ENCODE data around the gene TLN1. TPM values are rescaled to one million over a fixed set of nuclear protein-coding genes. Genes with fewer than 3 reads are reported as not detected.

TLN1 gene
- total and polyA plus RNA-seq, 2 of the 8 experiments (the other 6 are each of a cell fraction or from before 2014, with no cell fraction given), result 28.1 to 90.1 TPM

GRCh38 chr9:35706951-35707350 is 25.0 kb downstream of the TLN1 start:
- no peak overlapping the region for H2BK20ac ChIP-seq (ENCODE audit: low read length)
- H3K18ac ChIP-seq (ENCODE audit: extremely low read depth, low read length), result no peak overlapping the region
- H3K27ac ChIP-seq (ENCODE audit: low read depth, low read length), result no peak overlapping the region
- no peak overlapping the region for H2BK5ac ChIP-seq (ENCODE audit: low read depth, low read length)
- no peak overlapping the region for H3K4me2 ChIP-seq (ENCODE audit: insufficient read depth in 1 of 2, low read depth in 2 of 2, low read length in 2 of 2)
- ChIA-PET CTCF (ENCODE audit: partially characterized antibody) (interaction anchor here (1.0 to 13.1 kb wide), 9 partner anchors 13 to 129 kb away, joined by 3 to 199 read pairs (median 4); partner anchors contain the start of genes ARHGEF39 and TPM2), POLR2A (ENCODE audit: partially characterized antibody) (interaction anchor here (0.7 to 4.1 kb wide), 4 partner anchors 8 to 20 kb away, joined by 3 to 19 read pairs (median 3); no protein-coding TSS in a partner anchor)
- H4K8ac ChIP-seq (ENCODE audit: extremely low read depth, insufficient read depth, low read length), result no peak overlapping the region; the same call in 1 of the 2 replicates
- no peak overlapping the region for H3K56ac ChIP-seq (replicated peaks; ENCODE audit: insufficient read length, low read depth, low read length)
- H3K79me1 ChIP-seq (ENCODE audit: low read depth, low read length), result no peaks in the 10 kb centered on the region
- no peaks in the 10 kb centered on the region for H3K23me2 ChIP-seq (ENCODE audit: low read depth, low read length)
- no peak overlapping the region for H2AK5ac ChIP-seq (ENCODE audit: low read depth, low read length)
- no peak overlapping the region for H3K4ac ChIP-seq (replicated peaks; ENCODE audit: insufficient read length, low read depth, low read length)
- H3K36me3 ChIP-seq (ENCODE audit: control insufficient read depth in 2 of 4, insufficient read depth in 4 of 4, low read length in 3 of 4), result peaks cover 35 to 87% (median 74%) of the 10 kb centered on the region in 4 experiments
- no peak for FAIRE-seq
- no peak overlapping the region for H4K91ac ChIP-seq (replicated peaks; ENCODE audit: insufficient read length, low read length)
- H2BK15ac ChIP-seq (ENCODE audit: low read length), result no peak overlapping the region
- no peaks in the 10 kb centered on the region for H3K9me3 ChIP-seq (ENCODE audit: insufficient read depth in 2 of 2, low read depth in 1 of 2, low read length in 1 of 2)
- DNase-seq (ENCODE audit: low read depth in 1 of 2, low spot score in 2 of 2), result no peak
- WGBS, 2 experiments (ENCODE audit: extremely low coverage in 1 of 2, insufficient coverage in 1 of 2, insufficient read length in 1 of 2, insufficient replicate concordance in 2 of 2, low coverage in 1 of 2, low lambda C conversion rate in 2 of 2, missing lambda C conversion rate in 1 of 2), result 94% methylated on average over 10 of the region's 10 CpGs; no CpG with 5 or more reads in 1 of the 2 experiments
- H4K5ac ChIP-seq (ENCODE audit: insufficient read length, low read depth, low read length), result no peak overlapping the region
- no peak overlapping the region for H3K14ac ChIP-seq (ENCODE audit: insufficient read length)
- no peak overlapping the region for H3K9ac ChIP-seq (replicated peaks in 1 of 4; ENCODE audit: extremely low read depth in 1 of 4, low read depth in 3 of 4, low read length in 3 of 4)
- no peak overlapping the region for H3K23ac ChIP-seq (ENCODE audit: insufficient read length)
- H2BK12ac ChIP-seq (ENCODE audit: low read depth, low read length), result no peak overlapping the region
- no peaks in the 10 kb centered on the region for H3K4me1 ChIP-seq (replicated peaks in 1 of 4; ENCODE audit: control insufficient read depth in 3 of 4, insufficient read depth in 4 of 4, low read length in 3 of 4)
- H3K4me3 ChIP-seq (ENCODE audit: extremely low read depth in 1 of 4, insufficient read depth in 2 of 4, low read depth in 3 of 4, low read length in 4 of 4), result no peak overlapping the region
- no peaks in the 10 kb centered on the region for H3K27me3 ChIP-seq (replicated peaks in 1 of 4; ENCODE audit: control insufficient read depth in 3 of 4, extremely low read depth in 1 of 4, insufficient read depth in 3 of 4, low read length in 3 of 4)
- no peaks in the 10 kb centered on the region for H3K79me2 ChIP-seq (ENCODE audit: control insufficient read depth in 1 of 2, insufficient read depth in 2 of 2, low read length in 2 of 2)
- no peak overlapping the region for H2AFZ ChIP-seq (ENCODE audit: low read length)
- H4K20me1 ChIP-seq (replicated peaks in 1 of 2; ENCODE audit: control insufficient read depth in 1 of 2, insufficient read depth in 2 of 2, low read length in 2 of 2), result peaks cover 0 to 8% of the 10 kb centered on the region in 2 experiments
- H2BK120ac ChIP-seq (replicated peaks; ENCODE audit: low read depth, low read length), result no peak overlapping the region
- TF ChIP-seq CTCF (IDR thresholded peaks at IDR 0.05; ENCODE audit: control extremely low read depth in 1 of 3, insufficient read depth in 1 of 3, low read depth in 1 of 3, low read length in 3 of 3) (no peak), SUZ12 (IDR thresholded peaks at IDR 0.05; ENCODE audit: low read length) (no peak), RXRA (IDR thresholded peaks at IDR 0.05; ENCODE audit: insufficient read depth, low read depth, low read length) (no peak), NANOG (IDR thresholded peaks at IDR 0.05; ENCODE audit: insufficient read depth, low read depth, low read length, poor library complexity, severe bottlenecking) (no peak), FOSL1 (IDR thresholded peaks at IDR 0.05; ENCODE audit: insufficient read depth, low read depth, low read length) (no peak), RFX5 (IDR thresholded peaks at IDR 0.05; ENCODE audit: borderline replicate concordance, low read depth, low read length) (no peak), JUN (IDR thresholded peaks at IDR 0.05; ENCODE audit: low read depth, low read length) (no peak), SIN3A (conservative IDR thresholded peaks at IDR 0.05 in 1 of 2, IDR thresholded peaks at IDR 0.05 in 1 of 2; ENCODE audit: low read depth in 1 of 2, low read length in 2 of 2) (no peak), EP300 (IDR thresholded peaks at IDR 0.05; ENCODE audit: borderline replicate concordance in 1 of 2, low read depth in 2 of 2, low read length in 2 of 2) (no peak), PHF8 (conservative IDR thresholded peaks at IDR 0.05; ENCODE audit: low read depth, low read length) (no peak)
